Aorta (tissue), 5 donors: ENCODE results near the gene THRB. TPM values are rescaled to one million over a fixed set of nuclear protein-coding genes. Genes with fewer than 3 reads are reported as not detected.
A peak's percentile ranks its signal among the peaks of the same experiment; 100 is the strongest.

Experiments used
- ATAC-seq: fragments of 200-7000 bp; cut with Tn5 transposase; one replicate; pipeline ENCODE4 v1.9.1; 2022; ENCODE audit warnings: moderate library complexity; ENCODE audit not compliant: low FRiP score
- DNase-seq, 2 donors: peaks; one replicate each; pipeline ENCODE4 v3.0.0-alpha.2; 2020
- H3K27ac ChIP-seq, 2 donors: one replicate each; pipeline ENCODE4 v1.5.1; 2013; ENCODE audit warnings: low read length in 2 of 2, mild to moderate bottlenecking in 2 of 2, moderate library complexity in 2 of 2, control low read depth in 1 of 2, inconsistent platforms in 1 of 2, low read depth in 1 of 2
- H3K27me3 ChIP-seq, 2 donors: one replicate each; pipeline ENCODE4 v1.6.1; 2013; ENCODE audit warnings: control low read depth in 1 of 2, low read length in 1 of 2, mild to moderate bottlenecking in 1 of 2, moderate library complexity in 1 of 2; ENCODE audit not compliant: insufficient read depth in 2 of 2, control insufficient read depth in 1 of 2
- H3K36me3 ChIP-seq, 2 donors: one replicate each; pipeline ENCODE4 v1.6.1; 2013; ENCODE audit warnings: control low read depth in 1 of 2, low read length in 1 of 2, mild to moderate bottlenecking in 1 of 2; ENCODE audit not compliant: insufficient read depth in 2 of 2, control insufficient read depth in 1 of 2
- H3K4me1 ChIP-seq, 2 donors: one replicate each; pipeline ENCODE4 v1.6.1; 2013; ENCODE audit warnings: low read length in 2 of 2, control low read depth in 1 of 2, mild to moderate bottlenecking in 1 of 2, moderate library complexity in 1 of 2; ENCODE audit not compliant: insufficient read depth in 2 of 2, control insufficient read depth in 1 of 2
- H3K4me3 ChIP-seq, 2 donors: one replicate each; pipeline ENCODE4 v1.5.1; 2013; ENCODE audit warnings: low read length in 2 of 2, control low read depth in 1 of 2, mild to moderate bottlenecking in 1 of 2
- H3K9me3 ChIP-seq: one replicate; pipeline ENCODE4 v1.6.1; 2013; ENCODE audit warnings: mild to moderate bottlenecking, low read length; ENCODE audit not compliant: control insufficient read depth
- WGBS, 2 donors: extraction: QIAGEN DNeasy Blood & Tissue Kit; methylation state at CpG; one replicate each; pipeline ENCODE4 v1.1.7; 2013; 5-methylcytosine and 5-hydroxymethylcytosine counted together
- intact Hi-C, 2 donors: fragments of 100-400 bp; cut with DNase I; formaldehyde crosslinking; loops; one replicate each; pipeline versions ENCODE4 v1.14.2 to v1.15.0; 2022
- polyA plus RNA-seq, 2 donors: library from polyadenylated mRNA; stranded (reverse); fragments of 200-250 nt; gene quantifications; one replicate each; pipeline ENCODE4 v1.2.3, GENCODE V29; 2013
- total RNA-seq, 2 donors: library from RNA; stranded (reverse); fragmentation: NEBNext Ultra II Directional; extraction: Animal tissue kit (Norgen Biotek cat#: 25700); gene quantifications; one replicate each; pipeline ENCODE4 v1.2.1, GENCODE V29; 2021
- donor health status: healthy with polysubstance abuse.
- donor health status: Bipolar disorder and iron deficiency.
- donor health status: DM: no; HTN: no; CAD: no.
- donor health status: DM: no; HTN: no; CAD: no.
- donor health status: DM: yes; HTN: yes; CAD: no.

Gene THRB
- total and polyA plus RNA-seq, 4 donors = 20.2 to 77.9 (median 42.8) TPM

- H3K4me1 ChIP-seq = peaks cover 0 to 3% of the 10 kb centered on the region in 2 donors
- no peaks in the 10 kb centered on the region for H3K9me3 ChIP-seq
- H3K36me3 ChIP-seq = peaks cover 6 to 12% of the 10 kb centered on the region in 2 donors
- peak overlapping the region in 1 of 2 donors; percentile 77 for H3K27ac ChIP-seq
- no peaks in the 10 kb centered on the region for H3K27me3 ChIP-seq
- 55 to 57% methylated on average over 4 of the region's 4 CpGs for WGBS, 2 donors
- DNase-seq (no peak), ATAC-seq (no peak)
- intact Hi-C loops = loop anchor here in 1 of 2 donors (10.0 kb wide), 1 partner anchor 124 kb away; no protein-coding TSS in a partner anchor
- no peak overlapping the region for H3K4me3 ChIP-seq
Measured at GRCh38 chr3:24128199-24129005, 366.2 kb downstream of the THRB start.

GRCh38 chr3:24123596-24123995 is 371.1 kb downstream of the THRB start:
- no peak for DNase-seq
- Histone ChIP-seq H3K27me3 (no peaks in the 10 kb centered on the region), H3K9me3 (no peaks in the 10 kb centered on the region), H3K4me3 (no peak overlapping the region), H3K27ac (peak overlapping the region in 1 of 2 donors; percentile 76), H3K4me1 (peaks cover 0 to 3% of the 10 kb centered on the region in 2 donors), H3K36me3 (peaks cover 0 to 6% of the 10 kb centered on the region in 2 donors)
- WGBS, 2 donors = 33 to 54% methylated on average over 1 of the region's 1 CpG
- peak; percentile 30 for ATAC-seq
- intact Hi-C loops = loop anchor here in 1 of 2 donors (10.0 kb wide), 1 partner anchor 119 kb away; no protein-coding TSS in a partner anchor

GRCh38 chr3:24120434-24120833 is 374.2 kb downstream of the THRB start:
- WGBS, 2 donors = 87 to 90% methylated on average over 3 of the region's 3 CpGs
- H3K9me3 ChIP-seq = no peaks in the 10 kb centered on the region
- no peaks in the 10 kb centered on the region for H3K27me3 ChIP-seq
- peak overlapping the region in 1 of 2 donors; percentile 69 for H3K27ac ChIP-seq
- DNase-seq (no peak), ATAC-seq (no peak)
- peaks cover 4 to 6% of the 10 kb centered on the region in 2 donors for H3K36me3 ChIP-seq
- no peak overlapping the region for H3K4me3 ChIP-seq
- intact Hi-C loops = loop anchor here in 1 of 2 donors (10.0 kb wide), 1 partner anchor 116 kb away; no protein-coding TSS in a partner anchor
- peaks cover 0 to 3% of the 10 kb centered on the region in 2 donors for H3K4me1 ChIP-seq

DNA sequence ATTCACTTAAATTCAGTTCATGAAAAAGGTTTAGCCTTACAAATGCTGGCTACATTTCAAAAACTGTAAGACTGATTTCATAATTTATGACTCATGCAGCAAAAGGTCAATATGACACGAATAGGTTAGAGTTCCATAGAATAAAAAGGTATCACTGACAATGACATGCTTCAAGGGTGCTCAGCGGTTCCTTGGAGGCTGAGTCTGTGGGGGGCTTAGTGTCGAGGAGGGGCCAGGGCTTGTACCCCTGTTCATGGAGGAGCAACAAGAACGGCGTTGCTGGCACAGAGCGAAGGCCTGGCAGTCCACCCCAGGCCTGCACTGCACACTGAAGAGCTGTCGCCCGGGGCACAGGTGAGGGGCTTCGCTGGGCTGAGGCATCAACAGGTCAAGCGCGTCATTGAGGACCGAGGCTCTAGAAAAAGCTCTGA is 375.3 kb downstream of the THRB start:
- ATAC-seq (no peak), DNase-seq (no peak)
- no peak overlapping the region for H3K4me3 ChIP-seq
- peaks cover 4 to 6% of the 10 kb centered on the region in 2 donors for H3K36me3 ChIP-seq
- intact Hi-C loops = no loop called here
- peaks cover 0 to 3% of the 10 kb centered on the region in 2 donors for H3K4me1 ChIP-seq
- WGBS, 2 donors = 86 to 87% methylated on average over 12 of the region's 12 CpGs
- H3K27me3 ChIP-seq = no peaks in the 10 kb centered on the region
- no peak overlapping the region for H3K27ac ChIP-seq
- H3K9me3 ChIP-seq = no peaks in the 10 kb centered on the region

GRCh38 chr3:24117508-24117907 is 377.1 kb downstream of the THRB start:
- no peak for ATAC-seq
- DNase-seq = no peak
- Histone ChIP-seq H3K9me3 (no peaks in the 10 kb centered on the region), H3K4me1 (no peaks in the 10 kb centered on the region), H3K36me3 (peaks cover 4 to 6% of the 10 kb centered on the region in 2 donors), H3K27ac (no peak overlapping the region), H3K27me3 (no peaks in the 10 kb centered on the region), H3K4me3 (no peak overlapping the region)
- intact Hi-C loops = no loop called here
- WGBS, 2 donors = 100% methylated on average over 1 of the region's 1 CpG

DNA sequence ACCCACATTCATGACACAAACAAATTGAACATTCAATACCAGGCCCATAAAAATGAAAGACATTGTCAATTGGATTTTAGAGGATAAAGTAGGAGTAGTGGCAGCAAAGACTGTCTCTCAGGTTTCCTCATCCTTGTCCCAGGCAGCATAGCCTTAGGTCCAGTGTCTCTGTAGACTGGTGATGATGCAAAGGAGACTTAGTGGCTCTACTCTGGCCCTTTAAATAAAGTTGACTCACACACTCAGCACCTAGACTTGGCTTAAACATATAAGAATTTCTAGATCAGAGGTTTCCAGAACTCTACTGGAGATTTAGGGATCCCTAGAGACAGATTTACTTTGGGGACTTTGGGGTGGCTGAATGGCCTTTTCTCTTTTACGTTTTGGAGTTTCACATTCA is 382.9 kb downstream of the THRB start:
- intact Hi-C loops = no loop called here
- H3K27me3 ChIP-seq = no peaks in the 10 kb centered on the region
- H3K4me1 ChIP-seq = peaks cover 0 to 2% of the 10 kb centered on the region in 2 donors
- no peak for DNase-seq
- H3K27ac ChIP-seq = no peak overlapping the region
- no peak for ATAC-seq
- H3K4me3 ChIP-seq = no peak overlapping the region
- H3K9me3 ChIP-seq = no peaks in the 10 kb centered on the region
- no peaks in the 10 kb centered on the region for H3K36me3 ChIP-seq
- WGBS, 2 donors = 32 to 39% methylated on average over 1 of the region's 1 CpG

DNA sequence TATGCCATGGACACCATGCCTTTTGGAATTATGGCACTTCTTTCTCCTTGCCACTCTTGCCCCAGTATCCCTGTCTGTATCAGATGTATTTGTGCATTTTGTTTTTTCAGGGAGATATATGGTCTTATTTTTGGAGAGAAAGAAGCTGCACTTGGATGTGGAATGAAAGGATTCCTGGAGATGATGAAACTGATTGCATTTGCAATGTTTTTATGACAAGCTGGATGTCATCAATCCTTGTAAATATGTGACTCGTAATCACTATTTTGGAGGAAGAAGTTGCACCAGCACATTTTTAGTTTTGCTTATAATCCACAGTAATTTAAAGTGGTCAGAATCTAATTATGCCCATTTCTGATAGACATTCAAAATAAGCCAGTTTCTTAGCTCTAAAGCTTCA is 384.6 kb downstream of the THRB start:
- no peak for DNase-seq

DNA sequence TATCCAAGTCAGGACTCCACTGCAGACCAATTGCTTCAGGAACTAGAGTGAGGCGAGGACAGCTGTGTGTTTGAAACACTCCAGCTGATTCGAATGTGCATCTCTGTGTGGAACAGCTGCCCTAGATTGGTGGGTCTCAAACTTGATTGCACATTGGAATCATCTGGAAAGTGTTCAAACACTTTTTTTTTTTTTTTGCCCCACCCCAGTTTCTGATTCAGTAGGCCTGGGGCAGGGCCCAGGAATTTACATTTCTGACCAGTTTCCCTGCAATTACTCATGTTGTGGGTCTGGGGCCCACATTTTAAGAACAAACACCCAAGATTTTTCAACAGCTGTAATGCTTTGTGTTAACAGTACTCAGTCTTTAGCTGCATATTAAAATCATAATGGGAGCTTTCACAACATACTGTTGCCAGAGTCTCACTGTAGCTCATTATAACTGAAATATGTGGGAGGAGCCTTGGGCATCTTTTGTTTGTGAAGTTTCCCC is 392.9 kb downstream of the THRB start:
- WGBS, 2 donors = 92 to 96% methylated on average over 2 of the region's 2 CpGs
- H3K27ac ChIP-seq = no peak overlapping the region
- DNase-seq = no peak
- H3K27me3 ChIP-seq = no peaks in the 10 kb centered on the region
- no peak overlapping the region for H3K4me3 ChIP-seq
- no peaks in the 10 kb centered on the region for H3K9me3 ChIP-seq
- intact Hi-C loops = loop anchor here in 1 of 2 donors (5.0 kb wide), 1 partner anchor 34 kb away; no protein-coding TSS in a partner anchor
- H3K4me1 ChIP-seq = peaks cover 2 to 3% of the 10 kb centered on the region in 2 donors
- no peaks in the 10 kb centered on the region for H3K36me3 ChIP-seq
- ATAC-seq = no peak

More for the DNA sequence above, 384.6 kb downstream of the THRB start:
- intact Hi-C loops = no loop called here
- H3K36me3 ChIP-seq = no peaks in the 10 kb centered on the region
- H3K9me3 ChIP-seq = no peaks in the 10 kb centered on the region
- peaks cover 0 to 2% of the 10 kb centered on the region in 2 donors for H3K4me1 ChIP-seq
- no peak overlapping the region for H3K27ac ChIP-seq
- ATAC-seq = no peak
- 19 to 31% methylated on average over 1 of the region's 1 CpG for WGBS, 2 donors
- no peaks in the 10 kb centered on the region for H3K27me3 ChIP-seq
- no peak overlapping the region for H3K4me3 ChIP-seq
